Right forelimb (tissue), 1 donor: ENCODE data around the gene CUTA.
"Not testable (repeated sequence)": the region's sequence is repeated elsewhere in the genome, so short reads cannot be mapped to it uniquely, and the experiment has no call there.

Experiments
- DNase-seq: peaks from one replicate; pipeline ENCODE4 v3.0.0-alpha.2; 2018

The CUTA gene

DNA sequence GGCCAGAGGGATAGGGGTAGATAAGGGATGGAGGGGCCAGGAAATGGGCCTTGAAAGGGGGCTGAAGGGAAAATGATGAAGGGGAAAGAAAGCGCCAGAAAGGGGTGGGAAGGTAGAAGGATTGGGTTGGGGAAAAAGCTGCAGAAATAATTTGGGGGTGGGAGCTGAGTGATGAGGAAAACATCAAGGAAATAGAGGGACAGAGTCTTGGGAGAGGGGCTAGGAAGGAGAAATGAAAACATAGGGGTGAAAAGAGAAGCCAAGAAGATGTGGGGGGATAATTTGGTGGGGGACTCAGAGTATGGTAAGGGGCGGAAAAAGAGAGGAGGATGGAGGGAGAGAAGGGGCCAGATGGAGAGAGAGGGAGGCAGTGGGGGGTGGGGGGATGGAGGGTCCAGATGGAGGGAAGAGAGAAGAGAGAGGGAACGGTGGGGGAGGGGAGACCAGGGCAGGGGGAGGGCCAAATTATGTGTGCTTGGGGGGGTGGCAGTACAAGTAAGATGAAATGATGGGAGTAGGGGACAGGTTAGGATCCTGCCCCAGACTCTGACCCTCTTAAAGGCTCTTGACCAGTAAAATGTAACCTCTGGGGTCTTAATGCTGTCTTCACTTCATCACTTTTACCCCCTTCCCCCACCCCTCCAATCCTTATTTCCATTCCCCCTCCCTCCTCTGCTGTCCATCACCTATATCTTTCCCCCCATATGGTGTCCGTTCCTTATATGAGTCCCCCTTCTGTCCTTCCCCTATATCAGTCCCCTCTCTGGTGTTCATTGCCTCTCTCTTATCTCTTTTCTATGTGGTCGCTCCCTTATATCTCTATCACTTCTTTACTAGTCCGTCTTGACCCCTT is 2.8 kb upstream of the CUTA start:
- DNase-seq, result no peak

DNA sequence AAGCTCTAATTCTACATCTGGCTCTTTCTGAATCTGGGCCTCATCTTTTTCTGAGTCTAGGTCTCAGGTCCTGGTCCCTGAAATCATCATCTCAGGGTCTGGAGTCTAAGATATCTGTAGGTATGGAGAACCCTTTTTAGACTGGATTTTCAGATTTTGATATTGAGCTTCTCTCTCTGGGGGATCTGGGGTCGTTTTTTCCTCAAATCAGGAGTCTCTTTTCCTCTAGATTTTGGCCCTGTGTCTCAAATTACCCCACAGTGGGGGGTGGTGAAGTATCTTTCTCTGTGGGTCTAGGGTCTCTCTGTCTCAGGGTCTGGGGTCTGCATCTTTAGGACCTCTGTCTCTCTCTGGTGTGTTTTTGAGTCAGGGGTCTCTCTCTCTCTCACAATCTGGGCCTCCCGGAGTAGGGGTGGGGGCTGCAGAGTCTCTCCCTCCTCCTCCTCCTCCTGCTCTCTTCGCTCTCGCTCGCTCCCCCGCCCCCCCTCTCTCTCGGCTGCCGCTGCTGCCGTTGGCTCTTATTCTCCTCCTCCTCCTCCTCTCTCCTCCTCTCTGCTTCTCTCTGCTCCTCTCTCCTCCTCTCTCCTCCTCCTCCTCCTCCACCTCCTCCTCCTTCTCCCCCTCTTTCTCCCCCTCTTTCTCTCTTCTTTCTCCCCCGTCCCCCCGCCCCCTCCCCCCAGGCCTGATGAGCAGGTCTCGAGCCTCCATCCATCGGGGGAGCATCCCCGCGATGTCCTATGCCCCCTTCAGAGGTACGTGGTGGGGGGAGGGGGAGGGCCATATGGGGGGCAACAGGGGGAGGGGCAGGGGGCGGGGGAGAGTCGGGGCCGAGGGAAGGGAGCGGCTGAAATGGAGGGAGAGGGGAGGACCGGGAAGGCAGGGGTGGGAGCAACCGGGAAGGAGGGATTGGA is 1.9 kb upstream of the CUTA start, which contains the start of gene SYNGAP1:
Gene SYNGAP1, plus strand, starts transcription at position 486 of the 911 bp plus-strand sequence. Its CDS starts 200 bp downstream, at position 686.
- DNase-seq, result peak; percentile 82

DNA sequence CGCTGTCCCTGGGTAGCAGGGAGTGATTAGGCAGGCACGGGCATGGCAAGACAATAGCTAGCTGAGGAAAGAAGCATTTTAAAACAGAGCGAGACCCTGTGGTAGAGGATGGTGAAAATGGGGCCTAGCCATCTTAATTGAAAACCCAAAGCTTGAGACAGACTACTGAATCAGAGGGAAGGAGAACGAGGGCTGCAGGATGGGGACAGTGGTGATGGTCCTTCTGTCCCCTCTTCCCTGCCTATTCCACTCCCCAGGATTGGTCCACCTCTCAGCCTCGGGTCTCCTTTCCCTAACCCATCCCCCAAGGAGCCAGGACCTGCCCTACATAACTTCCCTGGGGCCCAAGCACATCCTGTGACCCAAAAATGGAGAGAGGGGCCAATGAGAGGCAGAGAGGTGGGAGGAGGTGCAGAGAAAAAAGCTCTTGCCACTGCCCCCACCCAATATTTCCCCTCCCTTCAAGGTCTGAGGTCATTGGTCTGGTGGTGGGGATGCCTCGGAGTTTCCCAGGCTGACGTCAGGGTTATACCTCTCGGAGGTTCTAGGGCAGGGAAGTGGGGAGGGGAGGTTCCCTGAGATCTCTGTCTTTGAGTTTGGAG is 884 bp upstream of the CUTA start:
- no peak for DNase-seq

DNA sequence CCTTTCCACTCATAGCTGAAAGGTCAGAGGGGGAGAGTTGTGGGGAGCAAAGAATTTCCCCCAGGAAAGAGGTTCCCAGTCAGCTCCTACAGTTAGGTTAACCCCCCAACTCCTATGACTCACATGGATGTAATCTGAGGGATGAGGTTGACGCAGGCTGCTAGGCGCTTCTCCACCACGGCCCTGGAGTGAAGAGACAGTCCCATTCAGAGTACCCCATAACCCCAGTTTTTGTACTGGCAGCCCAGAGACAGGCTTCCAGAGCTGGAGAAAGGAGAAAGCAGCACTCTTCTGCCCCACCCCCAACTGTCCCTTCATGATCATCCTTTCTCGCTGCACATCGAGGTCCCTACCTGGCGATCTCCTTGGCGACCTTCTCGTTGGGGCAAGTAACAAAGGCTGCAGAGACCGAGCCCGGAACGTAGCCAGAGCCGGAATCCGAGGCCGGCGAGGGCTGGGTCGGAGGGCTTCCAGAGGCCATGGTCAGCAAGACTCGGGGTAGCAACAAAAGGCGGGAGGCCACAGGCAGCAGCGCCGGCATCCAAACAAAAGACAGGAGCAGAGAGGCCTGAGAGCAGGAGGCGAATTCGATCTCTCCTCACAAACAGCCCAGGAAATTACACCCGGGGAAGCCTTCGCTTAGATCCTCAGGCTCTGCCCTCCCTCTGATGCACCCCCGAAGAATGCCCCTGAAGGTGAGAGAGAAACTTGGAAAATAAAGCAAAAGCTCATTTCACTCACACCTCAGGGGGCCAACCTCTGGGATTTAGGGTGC is 592 bp downstream of the CUTA start:
- DNase-seq, result no peak

GRCh38 chr6:33416386-33417127 is 1.4 kb downstream of the CUTA start:
- no peak for DNase-seq

DNA sequence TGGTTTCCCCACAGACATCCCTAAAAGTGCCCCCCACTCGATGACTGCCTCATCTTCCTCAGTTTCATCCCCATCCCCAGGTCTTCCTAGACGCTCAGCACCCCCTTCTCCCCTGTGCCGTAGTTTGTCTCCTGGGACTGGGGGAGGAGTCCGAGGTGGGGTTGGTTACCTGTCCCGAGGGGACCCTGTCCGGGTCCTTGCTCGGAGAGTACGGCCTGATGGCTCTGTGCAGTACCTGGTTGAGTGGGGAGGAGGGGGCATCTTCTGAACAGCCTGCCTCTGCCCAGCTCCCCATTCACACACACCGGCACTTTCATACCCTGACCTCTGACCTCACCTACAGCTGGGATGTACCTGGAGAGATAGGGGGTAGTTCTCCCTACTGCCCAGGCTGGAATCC is 2.1 kb downstream of the CUTA start:
- no peak for DNase-seq

DNA sequence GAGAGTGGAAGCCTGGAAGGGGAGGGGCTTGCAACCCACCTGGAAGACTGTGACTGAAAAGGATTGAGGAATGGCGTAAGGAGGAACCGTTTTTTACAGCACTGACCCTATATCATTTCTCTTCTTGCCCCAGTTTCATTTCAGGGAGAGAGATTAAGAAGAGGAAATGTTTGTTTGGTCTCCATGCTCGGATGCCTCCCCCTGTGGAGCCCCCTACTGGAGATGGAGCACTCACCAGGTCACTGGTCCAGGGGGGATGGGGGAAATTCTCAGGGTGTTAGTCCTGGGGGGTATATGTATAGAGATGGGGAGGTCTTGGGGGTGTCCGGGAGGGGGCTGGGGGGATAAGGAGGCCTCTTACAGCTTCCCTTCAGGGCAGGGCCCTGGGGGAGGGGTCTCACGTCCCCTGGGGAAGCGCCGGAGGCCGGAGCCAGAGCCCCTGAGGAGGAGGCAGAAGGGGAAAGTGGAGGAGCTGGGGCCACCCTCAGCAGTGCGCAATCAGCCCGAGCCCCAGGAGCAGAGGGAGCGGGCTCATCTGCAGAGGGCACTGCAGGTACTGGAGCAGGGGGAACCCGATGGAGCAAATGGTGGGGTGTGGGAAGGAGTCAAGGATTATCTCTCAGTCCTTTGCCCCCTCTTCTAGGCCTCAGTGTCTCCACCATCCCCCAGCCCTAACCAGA is 3.2 kb downstream of the CUTA start:
- no peak for DNase-seq

DNA sequence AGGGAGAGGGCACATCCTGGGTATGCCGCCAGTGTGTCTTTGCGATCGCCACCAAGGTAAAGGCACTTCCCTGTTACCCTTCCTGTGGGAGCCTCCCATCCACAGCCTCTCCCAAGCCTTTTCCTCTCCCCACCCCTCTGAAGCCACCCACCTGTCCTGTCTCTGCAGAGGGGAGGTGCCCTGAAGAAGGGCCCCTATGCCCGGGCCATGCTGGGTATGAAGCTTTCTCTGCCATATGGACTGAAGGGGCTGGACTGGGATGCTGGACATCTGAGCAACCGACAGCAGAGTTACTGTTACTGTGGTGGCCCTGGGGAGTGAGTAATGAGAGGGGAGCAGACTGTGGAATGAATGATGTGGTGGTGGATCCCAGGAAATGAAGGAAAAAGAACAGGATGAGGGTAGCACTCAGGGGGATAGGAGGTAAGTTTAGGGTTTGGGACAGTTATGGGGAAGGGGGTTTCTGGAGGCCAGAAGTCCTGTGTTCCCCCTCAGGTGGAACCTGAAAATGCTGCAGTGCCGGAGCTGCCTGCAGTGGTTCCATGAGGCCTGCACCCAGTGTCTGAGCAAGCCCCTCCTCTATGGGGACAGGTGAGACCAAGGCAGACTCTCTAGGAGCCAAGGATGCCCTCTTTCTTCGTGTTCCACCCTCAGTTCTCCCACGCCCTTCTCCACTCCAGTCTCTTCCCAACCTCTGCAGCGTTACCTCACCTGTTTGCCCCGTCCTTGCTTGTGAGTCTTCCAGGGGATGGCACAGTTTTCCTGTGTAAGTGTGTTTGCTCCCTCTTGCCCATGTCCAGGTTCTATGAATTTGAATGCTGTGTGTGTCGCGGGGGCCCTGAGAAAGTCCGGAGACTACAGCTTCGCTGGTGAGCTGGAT is 4.4 kb downstream of the CUTA start:
- DNase-seq, result no peak

DNA sequence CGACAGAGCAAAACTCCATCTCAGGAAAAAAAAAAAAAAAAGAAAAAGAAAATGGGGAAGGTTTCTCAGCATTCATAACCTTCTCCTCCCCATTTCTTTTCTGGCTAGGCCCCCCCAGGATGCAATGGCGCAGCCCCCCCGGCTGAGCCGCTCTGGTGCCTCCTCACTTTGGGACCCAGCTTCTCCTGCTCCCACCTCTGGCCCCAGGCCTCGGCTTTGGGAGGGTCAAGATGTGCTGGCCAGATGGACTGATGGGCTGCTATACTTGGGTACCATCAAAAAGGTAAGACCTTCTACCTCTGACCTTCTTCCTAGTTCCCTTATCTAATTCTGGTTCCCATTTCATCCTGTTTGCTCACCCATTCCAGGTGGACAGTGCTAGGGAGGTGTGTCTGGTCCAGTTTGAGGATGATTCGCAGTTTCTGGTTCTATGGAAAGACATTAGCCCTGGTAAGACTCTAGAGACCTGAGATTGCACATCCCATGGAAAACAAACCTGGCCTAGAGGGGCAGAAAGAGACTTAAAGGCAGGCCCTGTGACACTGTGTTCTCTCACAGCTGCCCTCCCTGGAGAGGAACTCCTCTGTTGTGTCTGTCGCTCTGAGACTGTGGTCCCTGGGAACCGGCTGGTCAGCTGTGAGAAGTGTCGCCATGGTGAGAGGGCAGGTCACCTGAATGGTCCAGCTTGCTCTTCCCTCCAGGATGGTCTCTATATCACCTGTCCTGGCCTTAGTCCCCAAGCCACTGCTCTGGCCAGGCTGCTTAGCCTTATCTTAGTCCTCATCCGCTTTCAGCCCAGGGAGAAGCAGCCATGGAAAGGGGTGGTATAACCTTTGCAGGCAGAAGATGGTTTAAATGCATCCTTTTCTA is 5.5 kb downstream of the CUTA start:
- no peak for DNase-seq

- no peak for DNase-seq
These were observed 6.3 kb downstream of the CUTA start for GRCh38 chr6:33411632-33412005.

- DNase-seq, result peak; percentile 78
These were observed 6.9 kb downstream of the CUTA start, which contains the start of gene PHF1 for GRCh38 chr6:33410711-33411631. Gene PHF1, plus strand, starts transcription at chr6:33411014. Its CDS starts 1,250 bp downstream, at chr6:33412264.

DNA sequence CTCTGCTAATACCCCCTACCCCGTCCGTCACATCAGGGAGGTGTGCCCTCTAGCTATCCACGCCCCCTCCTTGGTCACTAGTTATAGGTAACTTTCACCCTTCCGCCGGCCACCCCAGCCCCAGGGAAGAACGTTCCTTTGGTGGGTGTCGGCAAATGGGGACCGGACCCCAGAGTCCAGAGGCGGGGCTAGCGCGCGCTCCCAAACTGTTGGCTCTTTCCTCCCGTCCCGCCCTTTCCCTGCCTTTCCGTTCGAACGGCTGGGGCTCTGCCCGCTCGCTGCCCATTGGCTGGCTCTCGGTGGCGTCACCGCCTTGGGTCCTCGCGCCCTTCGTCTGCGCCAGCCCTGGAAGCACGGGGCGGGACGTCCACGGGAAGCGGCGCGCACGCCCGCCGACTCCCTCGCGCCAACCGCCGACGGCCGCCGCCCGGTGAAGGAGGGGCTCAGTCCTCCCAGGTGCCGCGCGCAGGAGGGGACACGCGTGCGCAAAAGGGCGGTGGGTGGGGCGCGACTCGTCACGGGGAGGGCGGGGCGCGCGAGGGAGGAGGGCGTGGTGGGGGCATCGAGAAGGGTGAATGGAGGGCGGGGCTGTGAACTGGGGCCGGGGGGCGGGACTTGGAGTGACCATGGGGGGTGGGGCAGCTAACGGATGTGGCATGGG is 7.7 kb downstream of the CUTA start:
- DNase-seq, result peak; percentile 99

- DNase-seq, result no peak
These were observed 10.7 kb downstream of the CUTA start for GRCh38 chr6:33407132-33407718.

DNA sequence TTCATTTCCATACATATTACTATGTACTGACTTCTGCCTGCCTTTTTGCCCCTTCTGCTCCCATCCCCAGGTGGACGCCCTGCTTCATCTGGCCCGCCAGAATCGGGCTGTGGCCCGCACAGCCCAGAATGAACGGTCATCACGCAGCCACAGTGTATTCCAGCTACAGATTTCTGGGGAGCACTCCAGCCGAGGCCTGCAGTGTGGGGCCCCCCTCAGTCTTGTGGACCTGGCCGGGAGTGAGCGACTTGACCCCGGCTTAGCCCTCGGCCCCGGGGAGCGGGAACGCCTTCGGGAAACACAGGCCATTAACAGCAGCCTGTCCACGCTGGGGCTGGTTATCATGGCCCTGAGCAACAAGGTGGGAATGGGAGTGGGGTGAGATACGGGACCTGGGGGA is 11.8 kb downstream of the CUTA start:
- DNase-seq, result no peak

- no peak for DNase-seq
These were observed 12.4 kb downstream of the CUTA start for GRCh38 chr6:33405386-33405940.

DNA sequence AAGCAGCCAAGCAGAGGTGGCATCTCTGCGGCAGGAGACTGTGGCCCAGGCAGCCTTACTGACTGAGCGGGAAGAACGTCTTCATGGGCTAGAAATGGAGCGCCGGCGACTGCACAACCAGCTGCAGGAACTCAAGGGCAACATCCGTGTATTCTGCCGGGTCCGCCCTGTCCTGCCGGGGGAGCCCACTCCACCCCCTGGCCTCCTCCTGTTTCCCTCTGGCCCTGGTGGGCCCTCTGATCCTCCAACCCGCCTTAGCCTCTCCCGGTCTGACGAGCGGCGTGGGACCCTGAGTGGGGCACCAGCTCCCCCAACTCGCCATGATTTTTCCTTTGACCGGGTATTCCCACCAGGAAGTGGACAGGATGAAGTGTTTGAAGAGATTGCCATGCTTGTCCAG is 13.0 kb downstream of the CUTA start:
- DNase-seq, result no peak

GRCh38 chr6:33399881-33400280 is 18.0 kb downstream of the CUTA start:
- not testable (repeated sequence) for DNase-seq
